ENCODE data around the gene ATP4B.

The ATP4B gene

GRCh38 chr13:113669231-113669754, 11.3 kb upstream of the ATP4B start:
- no peak overlapping the region for H3K4me3 ChIP-seq (ENCODE audit: low read depth, low read length)
- DNase-seq (ENCODE audit: low read depth) = no peak
- TF ChIP-seq CTCF (IDR thresholded peaks at IDR 0.05; ENCODE audit: low read depth, low read length, missing control alignments) = no peak
- in situ Hi-C loops (cut with HindIII; ENCODE audit: low sequenced_read_pairs) = no loop called here

GRCh38 chr13:113668491-113668971, 10.5 kb upstream of the ATP4B start:
- TF ChIP-seq CTCF (IDR thresholded peaks at IDR 0.05; ENCODE audit: low read depth, low read length, missing control alignments) = no peak

GRCh38 chr13:113667771-113668490, 9.9 kb upstream of the ATP4B start:
- in situ Hi-C loops (cut with HindIII; ENCODE audit: low sequenced_read_pairs) = no loop called here
- H3K4me3 ChIP-seq (ENCODE audit: low read depth, low read length) = no peak overlapping the region
- TF ChIP-seq CTCF (IDR thresholded peaks at IDR 0.05; ENCODE audit: low read depth, low read length, missing control alignments) = no peak
- no peak for DNase-seq (ENCODE audit: low read depth)

More at GRCh38 chr13:113668491-113668971, 10.5 kb upstream of the ATP4B start:
- H3K4me3 ChIP-seq (ENCODE audit: low read depth, low read length) = no peak overlapping the region
- in situ Hi-C loops (cut with HindIII; ENCODE audit: low sequenced_read_pairs) = no loop called here
- DNase-seq (ENCODE audit: low read depth) = no peak

DNA sequence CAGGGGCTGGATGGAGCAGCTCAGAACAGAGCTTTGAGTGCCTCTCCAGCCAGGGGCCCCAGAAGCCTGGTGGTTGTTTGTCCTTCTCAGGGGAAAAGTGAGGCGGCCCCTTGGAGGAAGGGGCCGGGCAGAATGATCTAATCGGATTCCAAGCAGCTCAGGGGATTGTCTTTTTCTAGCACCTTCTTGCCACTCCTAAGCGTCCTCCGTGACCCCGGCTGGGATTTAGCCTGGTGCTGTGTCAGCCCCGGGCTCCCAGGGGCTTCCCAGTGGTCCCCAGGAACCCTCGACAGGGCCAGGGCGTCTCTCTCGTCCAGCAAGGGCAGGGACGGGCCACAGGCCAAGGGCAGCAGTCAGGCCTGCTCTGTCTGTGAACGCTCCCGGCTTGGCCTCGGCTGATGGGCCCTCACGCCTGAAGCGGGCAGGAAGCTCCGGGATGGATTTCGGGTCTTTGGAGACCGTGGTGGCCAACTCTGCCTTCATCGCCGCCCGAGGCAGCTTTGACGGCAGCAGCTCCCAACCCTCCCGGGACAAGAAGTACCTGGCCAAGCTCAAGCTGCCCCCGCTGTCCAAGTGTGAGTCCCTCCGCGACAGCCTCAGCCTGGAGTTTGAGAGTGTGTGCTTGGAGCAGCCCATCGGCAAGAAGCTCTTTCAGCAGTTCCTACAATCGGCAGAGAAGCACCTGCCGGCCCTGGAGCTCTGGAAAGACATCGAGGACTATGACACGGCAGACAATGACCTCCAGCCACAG, 9.1 kb upstream of the ATP4B start, which contains the start of gene GRK1:
TSS of gene GRK1 (plus strand) at position 269 of the 751 bp plus-strand sequence. CDS start at position 437, 168 bp downstream.
- no peak for TF ChIP-seq CTCF (IDR thresholded peaks at IDR 0.05; ENCODE audit: low read depth, low read length, missing control alignments)
- H3K4me3 ChIP-seq (ENCODE audit: low read depth, low read length) = no peak within 1 kb of the TSS
- in situ Hi-C loops (cut with HindIII; ENCODE audit: low sequenced_read_pairs) = no loop called here
- DNase-seq (ENCODE audit: low read depth) = no peak

- DNase-seq (ENCODE audit: low read depth) = no peak
- in situ Hi-C loops (cut with HindIII; ENCODE audit: low sequenced_read_pairs) = no loop called here
- no peak overlapping the region for H3K4me3 ChIP-seq (ENCODE audit: low read depth, low read length)
- no peak for TF ChIP-seq CTCF (IDR thresholded peaks at IDR 0.05; ENCODE audit: low read depth, low read length, missing control alignments)
These were observed 8.3 kb upstream of the ATP4B start for GRCh38 chr13:113666329-113666670.

GRCh38 chr13:113665597-113666328, 7.8 kb upstream of the ATP4B start:
- in situ Hi-C loops (cut with HindIII; ENCODE audit: low sequenced_read_pairs) = no loop called here
- no peak for DNase-seq (ENCODE audit: low read depth)
- no peak for TF ChIP-seq CTCF (IDR thresholded peaks at IDR 0.05; ENCODE audit: low read depth, low read length, missing control alignments)
- no peak overlapping the region for H3K4me3 ChIP-seq (ENCODE audit: low read depth, low read length)

Data from astrocyte of the cerebellum (primary cell).